UCSD-AML1 (cell line): ENCODE data around the gene COG7.
"Not testable (repeated sequence)": the region's sequence is repeated elsewhere in the genome, so short reads cannot be mapped to it uniquely, and the experiment has no call there.

ENCODE experiments used
- DNase-seq: peaks from one replicate; lab custom pipeline; 2025; ENCODE audit not compliant: unreplicated experiment; lab: John Stamatoyannopoulos, UW

The COG7 gene

GRCh38 chr16:23476289-23476688 lies 23.3 kb upstream of the COG7 start:
- DNase-seq: no peak

GRCh38 chr16:23469814-23470213 lies 16.8 kb upstream of the COG7 start:
- no peak for DNase-seq

- no peak for DNase-seq
Measured at GRCh38 chr16:23466162-23466885, 13.3 kb upstream of the COG7 start.

- no peak for DNase-seq
Measured at GRCh38 chr16:23465179-23465578, 12.2 kb upstream of the COG7 start.

GRCh38 chr16:23464196-23464595 lies 11.2 kb upstream of the COG7 start:
- DNase-seq: no peak

GRCh38 chr16:23462994-23463393 lies 10.0 kb upstream of the COG7 start:
- DNase-seq: not testable (repeated sequence)

- no peak for DNase-seq
Measured at GRCh38 chr16:23453338-23454052, 506 bp upstream of the COG7 start.

GRCh38 chr16:23452221-23452571 lies 793 bp downstream of the COG7 start:
- DNase-seq: no peak

- no peak for DNase-seq
Measured at GRCh38 chr16:23448392-23448791, 4.6 kb downstream of the COG7 start.

GRCh38 chr16:23437542-23437941 lies 15.4 kb downstream of the COG7 start:
- not testable (repeated sequence) for DNase-seq

GRCh38 chr16:23436951-23437350 lies 16.0 kb downstream of the COG7 start:
- no peak for DNase-seq

- DNase-seq: peak; percentile 72
Measured at GRCh38 chr16:23435500-23435899, 17.5 kb downstream of the COG7 start.

GRCh38 chr16:23434380-23434779 lies 18.6 kb downstream of the COG7 start:
- DNase-seq: peak; percentile 20

- no peak for DNase-seq
Measured at GRCh38 chr16:23433261-23433920, 19.6 kb downstream of the COG7 start.

GRCh38 chr16:23432176-23433128 lies 20.5 kb downstream of the COG7 start:
- no peak for DNase-seq

- DNase-seq: no peak
Measured at GRCh38 chr16:23428351-23428750, 24.6 kb downstream of the COG7 start.

GRCh38 chr16:23424292-23424958 lies 28.6 kb downstream of the COG7 start:
- no peak for DNase-seq

- DNase-seq: no peak
Measured at GRCh38 chr16:23423496-23424049, 29.4 kb downstream of the COG7 start.

- no peak for DNase-seq
Measured at GRCh38 chr16:23420011-23420410, 33.0 kb downstream of the COG7 start.

GRCh38 chr16:23416816-23417215 lies 36.2 kb downstream of the COG7 start:
- no peak for DNase-seq
